K562 (cell line): Measurements from ENCODE around the gene GRK4. TPM values are rescaled to one million over a fixed set of nuclear protein-coding genes. Genes with fewer than 3 reads are reported as not detected.

Experiments
- ARNT ChIP-seq, 2 experiments: fragments of 450-650 bp; IDR thresholded peaks; 2 replicates each; pipeline ENCODE4 v1.6.1; 2016; ENCODE audit warnings: mild to moderate bottlenecking in 1 of 2
- C11orf30 ChIP-seq: fragments of 450-650 bp; IDR thresholded peaks from 2 replicates; pipeline ENCODE4 v1.6.1; 2016; ENCODE audit warnings: low read depth, mild to moderate bottlenecking
- CCNT2 ChIP-seq: IDR thresholded peaks from 2 replicates; pipeline ENCODE4 v1.6.1; 2011; ENCODE audit warnings: borderline replicate concordance, low read depth, mild to moderate bottlenecking, moderate library complexity, mixed read lengths, low read length; ENCODE audit not compliant: insufficient read length; ENCODE audit errors: extremely low read depth
- E2F8 ChIP-seq: fragments of 450-650 bp; IDR thresholded peaks from 2 replicates; pipeline ENCODE4 v1.7.1; 2018; ENCODE audit warnings: mild to moderate bottlenecking, low read depth; ENCODE audit not compliant: partially characterized antibody
- MCM3 ChIP-seq: fragments of 450-650 bp; IDR thresholded peaks from 2 replicates; pipeline ENCODE4 v1.6.1; 2016
- NBN ChIP-seq: fragments of 450-650 bp; IDR thresholded peaks from 2 replicates; pipeline ENCODE4 v1.6.1; 2016; ENCODE audit warnings: low read depth, mild to moderate bottlenecking
- NCOA4 ChIP-seq: fragments of 450-650 bp; IDR thresholded peaks from 2 replicates; pipeline ENCODE4 v1.6.1; 2018; ENCODE audit warnings: mild to moderate bottlenecking; ENCODE audit not compliant: partially characterized antibody
- PRDM10 ChIP-seq: fragments of 450-650 bp; IDR thresholded peaks from 2 replicates; pipeline ENCODE4 v1.6.1; 2018; ENCODE audit not compliant: partially characterized antibody
- RBM17 ChIP-seq: fragments of 200-400 bp; formaldehyde crosslinking; IDR thresholded peaks from 2 replicates; pipeline ENCODE4 v1.6.1; 2017; ENCODE audit warnings: low read depth, mild to moderate bottlenecking, low read length, borderline replicate concordance
- SMAD1 ChIP-seq: fragments of 150-350 bp; IDR thresholded peaks from 2 replicates; pipeline ENCODE4 v1.6.1; 2014; ENCODE audit warnings: low read length, low read depth; ENCODE audit not compliant: partially characterized antibody
- TAL1 ChIP-seq: fragments of 450-650 bp; IDR thresholded peaks from 2 replicates; pipeline ENCODE4 v1.6.1; 2016; ENCODE audit warnings: mild to moderate bottlenecking
- TOE1 ChIP-seq, 2 experiments: fragments of 450-650 bp in 1 of 2; sonication (generic) in 1 of 2; formaldehyde crosslinking in 1 of 2; IDR thresholded peaks; 2 replicates each; pipeline versions ENCODE4 v1.7.1 to v1.8.0; 2016 to 2022; ENCODE audit warnings: borderline replicate concordance in 2 of 2, mild to moderate bottlenecking in 2 of 2, antibody characterized with exemption in 1 of 2, inconsistent platforms in 1 of 2, low read depth in 1 of 2, missing genetic modification reagents in 1 of 2, moderate library complexity in 1 of 2
- YBX1 ChIP-seq: fragments of 450-650 bp; IDR thresholded peaks from 2 replicates; pipeline ENCODE4 v1.7.1; 2016; ENCODE audit warnings: mild to moderate bottlenecking
- ZNF232 ChIP-seq: sonication (generic); formaldehyde crosslinking; IDR thresholded peaks from 2 replicates; pipeline ENCODE4 v1.8.0; 2022; ENCODE audit warnings: mild to moderate bottlenecking, missing genetic modification reagents
- ZNF239 ChIP-seq: fragments of 250-450 bp; sonication (Bioruptor Pico); IDR thresholded peaks from 2 replicates; pipeline ENCODE4 v1.4.0; 2020; ENCODE audit warnings: mild to moderate bottlenecking
- ZNF263 ChIP-seq: sonication (generic); formaldehyde crosslinking; IDR thresholded peaks from 2 replicates; pipeline ENCODE4 v1.8.0; 2022; ENCODE audit warnings: mild to moderate bottlenecking, missing genetic modification reagents, borderline replicate concordance
- ZNF324 ChIP-seq: fragments of 250-450 bp; sonication (Bioruptor Pico); IDR thresholded peaks from 2 replicates; pipeline ENCODE4 v1.4.0; 2020; ENCODE audit warnings: mild to moderate bottlenecking
- ZNF778 ChIP-seq: fragments of 450-650 bp; formaldehyde crosslinking; IDR thresholded peaks from 2 replicates; pipeline ENCODE4 v1.4.0; 2020; ENCODE audit warnings: mild to moderate bottlenecking, moderate library complexity
- polyA plus RNA-seq, 8 experiments: library from polyadenylated mRNA; depleted of rRNA in 4 of 8; stranded (reverse) in 5 of 8; unstranded in 3 of 8; fragments of >200 nt; fragmentation: Nextera tagmentation in 2 of 8; fragmentation: Illumina TruSeq in 1 of 8; extraction: Ambion mirVana in 2 of 8; extraction: Trizol in 1 of 8; gene quantifications; 2 replicates each; pipeline versions ENCODE4 v1.2.1 to v1.2.3, GENCODE V29; 2011 to 2014; ENCODE audit warnings: inconsistent platforms in 1 of 8, missing spikeins in 1 of 8
- total RNA-seq, 7 experiments: library from RNA; depleted of rRNA in 6 of 7; stranded (reverse); fragments of >200 nt in 6 of 7; fragmentation: Illumina TruSeq in 2 of 7; extraction: Trizol in 2 of 7; gene quantifications; 2 replicates each; pipeline versions ENCODE4 v1.2.1 to v1.2.3, GENCODE V29; 2011 to 2021; ENCODE audit warnings: low replicate concordance in 1 of 7

The GRK4 gene
- total and polyA plus RNA-seq, 9 of the 15 experiments (the other 6 are each of a cell fraction or from before 2014, with no cell fraction given) = 1.1 to 4.8 (median 2.6) TPM

GRCh38 chr4:3074078-3074845 is 110.9 kb downstream of the GRK4 start, which contains the start of the genes HTT and HTT-AS (continued):
- peak; percentile 77 for TF ChIP-seq C11orf30
- no peak for TF ChIP-seq ZNF324 (CRISPR knock-in tag)
- TF ChIP-seq CCNT2 = peak; percentile 82
- TF ChIP-seq TOE1 (IDR thresholded peaks at IDR 0.05; ENCODE audit: borderline replicate concordance) = no peak
- TF ChIP-seq TOE1 (CRISPR knock-in tag; IDR thresholded peaks at IDR 0.05; ENCODE audit: borderline replicate concordance, low read depth) = no peak
- TF ChIP-seq YBX1 = no peak
- TF ChIP-seq E2F8 = no peak
- no peak for TF ChIP-seq SMAD1
- no peak for TF ChIP-seq NBN
- no peak for TF ChIP-seq ZNF232
- no peak for TF ChIP-seq ARNT (IDR thresholded peaks at IDR 0.05)
- no peak for TF ChIP-seq PRDM10
- no peak for TF ChIP-seq ZNF263 (CRISPR knock-in tag)
- TF ChIP-seq ZNF778 (CRISPR knock-in tag) = no peak
- TF ChIP-seq ZNF239 (CRISPR knock-in tag) = no peak
- TF ChIP-seq TAL1 = no peak
- TF ChIP-seq RBM17 = no peak
- TF ChIP-seq MCM3 = no peak
- TF ChIP-seq NCOA4 = no peak
